Common myeloid progenitor, CD34-positive (primary cell): ENCODE data around the gene AK2.
"Not testable (repeated sequence)": the region's sequence is repeated elsewhere in the genome, so short reads cannot be mapped to it uniquely, and the experiment has no call there.

Source experiments
- CTCF ChIA-PET: fragments of 350-600 bp; sonication (Branson Sonifier 250); formaldehyde crosslinking; loops from one replicate; lab custom pipeline; 2021; ENCODE audit warnings: antibody characterized with exemption; lab: Charles Lee
- POLR2A ChIA-PET: fragments of 350-600 bp; sonication (Branson Sonifier 250); formaldehyde crosslinking; loops from one replicate; lab custom pipeline; 2021; ENCODE audit warnings: antibody characterized with exemption; lab: Charles Lee
- DNase-seq, 3 donors: peaks; one replicate each; pipeline versions ENCODE4 v3.0.0 to v3.0.0-alpha.2; 2013
- H3K27ac ChIP-seq, 2 experiments: 1 replicate in 1 of 2; 2 replicates in 1 of 2; pipeline ENCODE4 v1.7.0; 2013; ENCODE audit warnings: inconsistent platforms in 2 of 2, low read length in 2 of 2, mild to moderate bottlenecking in 2 of 2, low read depth in 1 of 2, moderate library complexity in 1 of 2; ENCODE audit not compliant: severe bottlenecking in 2 of 2, insufficient read depth in 1 of 2, poor library complexity in 1 of 2
- H3K27me3 ChIP-seq, 5 experiments: replicated peaks in 2 of 5; 1 replicate in 3 of 5; 2 replicates in 2 of 5; pipeline versions ENCODE4 v1.6.1 to v1.7.0; 2013; ENCODE audit warnings: low read length in 4 of 5, mild to moderate bottlenecking in 2 of 5, moderate library complexity in 2 of 5, inconsistent platforms in 1 of 5; ENCODE audit not compliant: insufficient read depth in 5 of 5, control insufficient read depth in 4 of 5
- H3K36me3 ChIP-seq, 4 experiments: 1 replicate in 2 of 4; 2 replicates in 2 of 4; pipeline versions ENCODE4 v1.6.1 to v1.7.0; 2013; ENCODE audit warnings: low read length in 3 of 4, control low read depth in 1 of 4, mild to moderate bottlenecking in 1 of 4; ENCODE audit not compliant: control insufficient read depth in 4 of 4, insufficient read depth in 4 of 4
- H3K4me1 ChIP-seq, 4 experiments: 1 replicate in 3 of 4; 2 replicates in 1 of 4; pipeline versions ENCODE4 v1.6.1 to v1.7.1; 2013; ENCODE audit warnings: low read length in 3 of 4, mild to moderate bottlenecking in 3 of 4, control low read depth in 1 of 4, inconsistent platforms in 1 of 4, moderate library complexity in 1 of 4; ENCODE audit not compliant: control insufficient read depth in 4 of 4, insufficient read depth in 4 of 4; ENCODE audit errors: control extremely low read depth in 1 of 4
- H3K4me3 ChIP-seq, 7 experiments: 1 replicate in 4 of 7; 2 replicates in 3 of 7; pipeline versions ENCODE4 v1.5.1 to v1.7.0; 2013; ENCODE audit warnings: mild to moderate bottlenecking in 7 of 7, low read length in 6 of 7, moderate library complexity in 6 of 7, inconsistent platforms in 2 of 7, low read depth in 2 of 7, control low read depth in 1 of 7; ENCODE audit not compliant: insufficient read depth in 4 of 7, control insufficient read depth in 1 of 7; ENCODE audit errors: extremely low read depth in 1 of 7
- H3K9me3 ChIP-seq, 5 experiments: 1 replicate in 4 of 5; 2 replicates in 1 of 5; pipeline versions ENCODE4 v1.6.1 to v1.7.1; 2013; ENCODE audit warnings: low read length in 4 of 5, mild to moderate bottlenecking in 2 of 5, inconsistent platforms in 1 of 5, low read depth in 1 of 5, moderate library complexity in 1 of 5; ENCODE audit not compliant: control insufficient read depth in 4 of 5, insufficient read depth in 2 of 5; ENCODE audit errors: control extremely low read depth in 1 of 5
- WGBS: methylation state at CpG from one replicate; pipeline ENCODE4 v1.1.5; 2013; ENCODE audit not compliant: insufficient coverage; 5-methylcytosine and 5-hydroxymethylcytosine counted together

The AK2 gene

DNA sequence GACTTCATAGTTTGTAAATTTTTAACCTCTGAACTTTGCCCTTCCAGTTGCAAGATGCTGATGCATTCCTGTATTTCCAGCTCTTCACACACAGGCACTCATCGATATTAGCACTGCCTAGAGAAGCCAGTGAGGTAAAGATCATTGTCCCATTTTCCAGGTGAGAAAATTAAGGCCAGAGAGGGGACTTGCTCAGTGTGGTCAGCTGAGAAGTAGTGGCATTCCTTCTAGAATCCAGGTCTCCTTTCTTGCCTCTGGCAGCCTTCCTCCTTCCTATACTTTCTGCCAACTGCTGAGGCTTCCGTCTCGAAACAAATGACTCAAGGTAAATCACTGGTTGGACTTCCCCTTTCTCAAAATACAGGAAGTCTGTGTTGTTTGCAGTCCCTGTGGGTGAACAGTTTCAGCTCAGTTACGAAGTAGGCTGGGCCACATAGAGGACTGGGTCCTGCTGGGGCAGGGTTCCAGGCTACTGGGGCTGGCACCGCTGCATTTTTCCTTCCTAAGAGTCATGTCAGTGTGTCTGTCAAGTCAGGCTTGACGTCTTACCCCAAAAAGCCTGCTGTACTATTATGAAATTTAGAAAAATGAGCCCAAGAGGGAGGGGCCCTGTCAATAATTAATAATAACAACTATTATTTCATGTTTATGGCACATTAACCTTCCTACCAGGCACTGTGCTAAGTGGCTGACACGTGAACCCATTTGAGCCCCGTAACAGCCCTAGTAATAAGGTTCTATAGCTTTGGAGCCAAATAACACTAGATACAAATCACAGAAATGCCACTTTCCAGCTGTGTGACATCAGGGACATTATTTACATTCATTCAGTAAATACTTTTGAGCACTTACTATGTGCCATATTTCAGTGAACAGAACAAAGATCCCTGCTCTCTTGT lies 55.4 kb downstream of the AK2 start:
- CTCF ChIA-PET: interaction anchor here (0.6 to 2.4 kb wide), 9 partner anchors 9 to 28 kb away, joined by 3 to 15 read pairs (median 4); partner anchors contain the start of gene RNF19B
- H3K9me3 ChIP-seq: no peaks in the 10 kb centered on the region
- no peaks in the 10 kb centered on the region for H3K27me3 ChIP-seq
- DNase-seq: peak; percentile 84 to 96 (median 93)
- no peaks in the 10 kb centered on the region for H3K36me3 ChIP-seq
- H3K27ac ChIP-seq: peak overlapping the region; percentile 40 to 84
- peaks cover 17 to 52% (median 27%) of the 10 kb centered on the region in 4 experiments for H3K4me1 ChIP-seq
- POLR2A ChIA-PET: interaction anchor here (0.7 to 2.0 kb wide), 5 partner anchors 9 to 17 kb away, joined by 4 to 14 read pairs (median 5); partner anchors contain the start of gene RNF19B
- H3K4me3 ChIP-seq: peak overlapping the region in 6 of 7 experiments; percentile 8 to 55 (median 43)
- 4% methylated on average over 4 of the region's 8 CpGs for WGBS

DNA sequence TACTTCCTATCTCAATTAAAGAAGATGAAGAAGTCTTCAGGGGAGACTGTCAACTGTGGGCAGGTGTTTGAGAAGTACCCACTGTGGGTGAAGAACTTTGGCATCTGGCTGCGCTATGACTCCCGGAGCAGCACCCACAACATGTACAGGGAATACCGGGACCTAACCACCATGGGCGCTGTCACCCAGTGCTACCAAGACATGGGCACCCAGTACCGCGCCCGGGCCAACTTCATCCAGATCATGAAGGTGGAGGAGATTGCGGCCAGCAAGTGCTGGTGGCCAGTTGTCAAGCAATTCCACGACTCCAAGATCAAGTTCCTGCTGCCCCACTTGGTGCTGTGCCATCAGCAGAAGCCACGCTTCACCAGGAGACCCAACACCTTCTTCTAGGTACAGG lies 56.6 kb downstream of the AK2 start:
- H3K27ac ChIP-seq: no peak overlapping the region
- WGBS: 96% methylated on average over 10 of the region's 10 CpGs
- POLR2A ChIA-PET: interaction anchor here (0.6 to 2.0 kb wide), 4 partner anchors 12 to 29 kb away, joined by 3 to 14 read pairs (median 8); partner anchors contain the start of gene RNF19B

GRCh38 chr1:32978854-32979253 lies 57.8 kb downstream of the AK2 start:
- Histone ChIP-seq H3K4me1 (peaks cover 17 to 42% (median 25%) of the 10 kb centered on the region in 4 experiments), H3K27me3 (no peaks in the 10 kb centered on the region), H3K27ac (no peak overlapping the region), H3K4me3 (no peak overlapping the region), H3K36me3 (no peaks in the 10 kb centered on the region), H3K9me3 (no peaks in the 10 kb centered on the region)
- WGBS: 100% methylated on average over 1 of the region's 4 CpGs
- POLR2A ChIA-PET: no interaction called here
- CTCF ChIA-PET: no interaction called here
- no peak for DNase-seq

More for the DNA sequence above, 56.6 kb downstream of the AK2 start:
- no peaks in the 10 kb centered on the region for H3K36me3 ChIP-seq
- H3K4me1 ChIP-seq: peaks cover 17 to 52% (median 27%) of the 10 kb centered on the region in 4 experiments
- no peak overlapping the region for H3K4me3 ChIP-seq
- DNase-seq: no peak
- no peaks in the 10 kb centered on the region for H3K9me3 ChIP-seq
- CTCF ChIA-PET: interaction anchor here (1.1 to 2.4 kb wide), 5 partner anchors 8 to 16 kb away, joined by 3 to 15 read pairs (median 6); partner anchors contain the start of gene RNF19B
- H3K27me3 ChIP-seq: no peaks in the 10 kb centered on the region

GRCh38 chr1:32977546-32978087 lies 59.1 kb downstream of the AK2 start:
- no peak overlapping the region for H3K4me3 ChIP-seq
- H3K36me3 ChIP-seq: no peaks in the 10 kb centered on the region
- H3K27me3 ChIP-seq: peaks cover 0 to 6% (median 6%) of the 10 kb centered on the region in 5 experiments
- peaks cover 17 to 39% (median 28%) of the 10 kb centered on the region in 4 experiments for H3K4me1 ChIP-seq
- H3K9me3 ChIP-seq: no peaks in the 10 kb centered on the region
- POLR2A ChIA-PET: no interaction called here
- 100% methylated on average over 4 of the region's 4 CpGs for WGBS
- H3K27ac ChIP-seq: no peak overlapping the region
- DNase-seq: no peak
- CTCF ChIA-PET: interaction anchor here (1.0 to 1.3 kb wide), 2 partner anchors 12 to 14 kb away, joined by 3 read pairs; partner anchors contain the start of gene RNF19B

DNA sequence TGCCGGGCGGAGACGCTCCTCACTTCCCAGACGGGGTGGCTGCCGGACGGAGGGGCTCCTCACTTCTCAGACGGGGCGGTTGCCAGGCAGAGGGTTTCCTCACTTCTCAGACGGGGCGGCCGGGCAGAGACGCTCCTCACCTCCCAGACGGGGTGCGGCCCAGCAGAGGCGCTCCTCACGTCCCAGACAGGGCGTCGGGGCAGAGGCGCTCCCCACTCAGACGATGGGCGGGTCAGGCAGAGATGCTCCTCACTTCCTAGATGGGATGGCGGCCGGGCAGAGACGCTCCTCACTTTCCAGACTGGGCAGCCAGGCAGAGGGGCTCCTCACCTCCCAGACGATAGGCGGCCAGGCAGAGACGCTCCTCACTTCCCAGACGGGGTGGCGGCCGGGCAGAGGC lies 61.6 kb downstream of the AK2 start:
- POLR2A ChIA-PET, H3K36me3 ChIP-seq, CTCF ChIA-PET, H3K9me3 ChIP-seq, DNase-seq, H3K27ac ChIP-seq, H3K4me3 ChIP-seq: not testable (repeated sequence)
- 98% methylated on average over 13 of the region's 30 CpGs for WGBS
- peaks cover 6 to 27% (median 13%) of the 10 kb centered on the region in 5 experiments for H3K27me3 ChIP-seq
- H3K4me1 ChIP-seq: peaks cover 0 to 14% (median 9%) of the 10 kb centered on the region in 4 experiments

GRCh38 chr1:32973458-32973857 lies 63.2 kb downstream of the AK2 start:
- H3K4me3 ChIP-seq, H3K9me3 ChIP-seq, H3K27ac ChIP-seq, DNase-seq, POLR2A ChIA-PET, H3K36me3 ChIP-seq, CTCF ChIA-PET: not testable (repeated sequence)
- WGBS: no CpG with 5 or more reads among the region's 6 CpGs
- Histone ChIP-seq H3K27me3 (peaks cover 6 to 27% (median 13%) of the 10 kb centered on the region in 5 experiments), H3K4me1 (peaks cover 2 to 10% (median 8%) of the 10 kb centered on the region in 4 experiments)
